Psoas muscle (tissue), 8 donors: ENCODE data around the gene MAPK11. TPM values are rescaled to one million over a fixed set of nuclear protein-coding genes. Genes with fewer than 3 reads are reported as not detected.

Source experiments
- ATAC-seq, 4 donors: fragments of 200-7000 bp; cut with Tn5 transposase; one replicate each; pipeline ENCODE4 v1.9.1; 2020; ENCODE audit warnings: moderate library complexity in 3 of 4, mild to moderate bottlenecking in 2 of 4
- DNase-seq, 2 donors: peaks; one replicate each; pipeline ENCODE4 v3.0.0-alpha.2; 2020
- H3K27ac ChIP-seq: fragments of 200-600 bp; one replicate; pipeline ENCODE4 v1.8.0; 2022
- H3K27me3 ChIP-seq, 3 donors: fragments of 200-600 bp in 1 of 3; one replicate each; pipeline versions ENCODE4 v1.6.1 to v1.8.0; 2013 to 2022; ENCODE audit warnings: low read length in 2 of 3, mild to moderate bottlenecking in 2 of 3, moderate library complexity in 1 of 3; ENCODE audit not compliant: insufficient read depth in 3 of 3
- H3K36me3 ChIP-seq, 2 donors: fragments of 200-600 bp in 1 of 2; one replicate each; pipeline versions ENCODE4 v1.6.1 to v1.8.0; 2013 to 2022; ENCODE audit warnings: low read depth in 1 of 2, mild to moderate bottlenecking in 1 of 2, moderate library complexity in 1 of 2; ENCODE audit not compliant: insufficient read depth in 1 of 2
- H3K4me1 ChIP-seq: fragments of 200-600 bp; one replicate; pipeline ENCODE4 v1.8.0; 2022
- H3K4me3 ChIP-seq: fragments of 200-600 bp; one replicate; pipeline ENCODE4 v1.8.0; 2022; ENCODE audit warnings: mild to moderate bottlenecking
- H3K9me3 ChIP-seq: fragments of 200-600 bp; one replicate; pipeline ENCODE4 v1.8.0; 2022
- WGBS, 3 donors: extraction: QIAGEN DNeasy Blood & Tissue Kit; methylation state at CpG; one replicate each; pipeline versions ENCODE4 v1.1.6 to v1.1.7; 2013; 5-methylcytosine and 5-hydroxymethylcytosine counted together
- intact Hi-C, 2 donors: fragments of 100-400 bp; cut with DNase I; formaldehyde crosslinking; loops; one replicate each; pipeline versions ENCODE4 v1.11.0 to v1.14.2; 2022
- polyA plus RNA-seq, 3 donors: library from polyadenylated mRNA; stranded (reverse); fragments of 200-250 nt; gene quantifications; one replicate each; pipeline ENCODE4 v1.2.3, GENCODE V29; 2013
- total RNA-seq, 4 donors: library from RNA; stranded (reverse); fragmentation: NEBNext Ultra II Directional in 2 of 4; extraction: Animal tissue kit (Norgen Biotek cat#: 25700) in 2 of 4; gene quantifications; one replicate each; pipeline versions ENCODE4 v1.2.1 to v1.2.4, GENCODE V29; 2021 to 2023
- TF ChIP-seq, protein P1 (sequence below): fragments of 200-600 bp; IDR thresholded peaks from one replicate; pipeline ENCODE4 v1.8.0; 2022; ENCODE audit warnings: antibody characterized with exemption
- donor health status: healthy with polysubstance abuse.
- donor health status: DM: no; HTN: no; CAD: no; lungs with moderate emphysema.
- donor health status: Bipolar disorder and iron deficiency.
- donor health status: healthy.
- donor health status: DM: yes; HTN: yes; CAD: no.
- donor health status: DM: no; HTN: no; CAD: no.
- donor health status: DM: no; HTN: no; CAD: no.
- donor health status: DM: yes; HTN: yes; CAD: no.

Gene MAPK11
- total and polyA plus RNA-seq, 7 donors: 1.7 to 6.3 (median 4.8) TPM

DNA sequence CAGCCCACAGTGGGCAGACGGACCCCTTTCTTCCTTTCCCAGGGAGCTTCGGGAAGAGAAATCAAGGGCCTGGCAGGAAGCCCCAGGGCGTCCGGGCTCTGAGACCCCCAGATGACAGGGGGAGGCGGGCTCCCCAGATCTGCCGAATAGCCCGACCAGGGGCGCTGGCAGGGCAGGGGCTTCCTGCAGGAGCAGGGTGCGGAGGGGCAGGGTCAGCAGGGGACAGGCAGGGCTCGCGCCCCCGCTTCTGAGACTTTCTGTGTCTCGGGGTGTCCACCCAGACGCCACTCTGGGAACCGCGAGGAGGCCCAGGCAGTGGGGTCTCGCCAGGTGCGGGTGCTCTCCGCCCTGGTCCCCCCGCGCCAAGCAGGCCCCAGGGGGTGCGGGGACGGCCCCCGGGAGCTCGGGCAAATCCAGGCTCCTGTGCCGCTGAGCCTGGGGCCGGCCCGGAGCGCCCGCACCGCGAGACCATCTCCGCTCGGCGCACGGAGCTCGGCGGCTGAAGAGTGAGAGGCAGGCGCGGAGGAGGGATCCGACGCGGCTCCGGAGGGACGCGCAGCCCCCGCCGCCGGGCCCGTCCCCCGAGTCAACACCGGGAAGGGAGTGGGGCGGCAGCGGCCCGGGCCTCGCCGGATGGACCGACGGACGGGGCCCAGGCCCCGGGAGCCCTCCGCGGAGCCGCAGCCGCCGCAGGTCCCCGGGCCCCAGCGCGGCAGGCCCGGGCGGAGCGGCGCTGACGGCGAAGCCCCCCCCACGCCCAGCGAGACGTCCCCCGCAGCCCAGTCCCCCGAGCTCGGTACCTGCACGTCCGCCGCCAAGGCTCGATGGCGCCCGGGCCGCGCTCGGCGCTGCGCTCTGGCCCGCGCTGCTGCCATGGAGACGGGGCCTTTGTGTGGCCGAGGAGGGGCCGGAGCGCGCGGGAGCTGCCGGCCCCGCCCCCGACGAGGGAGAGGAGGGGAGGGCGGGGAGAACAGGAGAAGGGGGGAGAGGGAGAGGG, 36.9 kb upstream of the MAPK11 start, which contains the start of gene PLXNB2:
PLXNB2 (minus strand) TSS at position 894 of the 997 bp plus-strand sequence. CDS start 17,062 bp downstream, outside the sequence.
- no peaks in the 10 kb centered on the region for H3K36me3 ChIP-seq
- peaks cover 0 to 6% (median 0%) of the 10 kb centered on the region in 3 donors for H3K27me3 ChIP-seq
- H3K27ac ChIP-seq: peak within 1 kb of the TSS; percentile 83
- WGBS, 3 donors: 1 to 5% (median 2%) methylated on average over 58 to 100 of the region's 105 CpGs
- TF ChIP-seq, protein P1, sequence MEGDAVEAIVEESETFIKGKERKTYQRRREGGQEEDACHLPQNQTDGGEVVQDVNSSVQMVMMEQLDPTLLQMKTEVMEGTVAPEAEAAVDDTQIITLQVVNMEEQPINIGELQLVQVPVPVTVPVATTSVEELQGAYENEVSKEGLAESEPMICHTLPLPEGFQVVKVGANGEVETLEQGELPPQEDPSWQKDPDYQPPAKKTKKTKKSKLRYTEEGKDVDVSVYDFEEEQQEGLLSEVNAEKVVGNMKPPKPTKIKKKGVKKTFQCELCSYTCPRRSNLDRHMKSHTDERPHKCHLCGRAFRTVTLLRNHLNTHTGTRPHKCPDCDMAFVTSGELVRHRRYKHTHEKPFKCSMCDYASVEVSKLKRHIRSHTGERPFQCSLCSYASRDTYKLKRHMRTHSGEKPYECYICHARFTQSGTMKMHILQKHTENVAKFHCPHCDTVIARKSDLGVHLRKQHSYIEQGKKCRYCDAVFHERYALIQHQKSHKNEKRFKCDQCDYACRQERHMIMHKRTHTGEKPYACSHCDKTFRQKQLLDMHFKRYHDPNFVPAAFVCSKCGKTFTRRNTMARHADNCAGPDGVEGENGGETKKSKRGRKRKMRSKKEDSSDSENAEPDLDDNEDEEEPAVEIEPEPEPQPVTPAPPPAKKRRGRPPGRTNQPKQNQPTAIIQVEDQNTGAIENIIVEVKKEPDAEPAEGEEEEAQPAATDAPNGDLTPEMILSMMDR: no peak
- ATAC-seq (peak; percentile 56 to 74 (median 62)), DNase-seq (peak; percentile 87 to 88)
- intact Hi-C loops: no loop called here
- peaks cover 38% of the 10 kb centered on the region for H3K4me1 ChIP-seq
- peak within 1 kb of the TSS; percentile 80 for H3K4me3 ChIP-seq
- H3K9me3 ChIP-seq: no peaks in the 10 kb centered on the region

DNA sequence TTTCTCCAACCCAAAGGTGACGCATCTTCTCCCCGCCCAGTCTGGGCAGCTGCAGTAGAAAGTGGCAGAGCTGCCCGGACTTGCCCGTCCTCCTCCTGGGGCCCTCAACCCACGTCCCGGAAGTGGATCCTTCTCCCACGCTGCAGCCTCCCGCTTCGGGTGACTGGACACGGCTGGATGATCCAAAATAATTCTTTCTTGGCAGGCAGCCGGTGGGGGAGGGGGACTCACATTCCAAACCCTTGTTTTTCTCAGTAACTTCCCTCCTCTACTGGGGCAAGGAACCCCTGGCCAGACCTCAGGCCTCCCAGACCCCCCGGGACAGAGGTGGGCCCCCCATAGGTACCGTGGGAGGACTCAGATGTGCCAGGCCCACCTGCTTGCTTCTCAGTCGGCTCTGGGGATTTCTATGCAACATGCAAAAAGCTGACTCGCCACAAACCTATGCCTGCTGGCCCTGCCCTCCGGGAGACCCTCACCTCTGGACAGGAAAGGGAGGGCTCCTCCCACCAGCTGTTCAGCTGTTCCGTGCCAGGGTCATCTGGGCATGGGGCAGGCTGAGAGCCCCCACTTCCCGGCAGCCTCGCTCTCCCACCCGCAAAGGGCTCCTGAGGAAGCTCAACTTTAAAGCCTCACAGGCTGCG, 35.9 kb upstream of the MAPK11 start:
- H3K27me3 ChIP-seq: peaks cover 0 to 6% (median 0%) of the 10 kb centered on the region in 3 donors
- H3K36me3 ChIP-seq: no peaks in the 10 kb centered on the region
- DNase-seq (peak; percentile 85 to 87), ATAC-seq (peak; percentile 68 to 78 (median 74))
- no peaks in the 10 kb centered on the region for H3K9me3 ChIP-seq
- H3K4me3 ChIP-seq: peak overlapping the region; percentile 80
- TF ChIP-seq, protein P1: no peak
- 7 to 20% (median 13%) methylated on average over 20 to 21 of the region's 21 CpGs for WGBS, 3 donors
- peak overlapping the region; percentile 83 for H3K27ac ChIP-seq
- intact Hi-C loops: no loop called here
- peaks cover 43% of the 10 kb centered on the region for H3K4me1 ChIP-seq

DNA sequence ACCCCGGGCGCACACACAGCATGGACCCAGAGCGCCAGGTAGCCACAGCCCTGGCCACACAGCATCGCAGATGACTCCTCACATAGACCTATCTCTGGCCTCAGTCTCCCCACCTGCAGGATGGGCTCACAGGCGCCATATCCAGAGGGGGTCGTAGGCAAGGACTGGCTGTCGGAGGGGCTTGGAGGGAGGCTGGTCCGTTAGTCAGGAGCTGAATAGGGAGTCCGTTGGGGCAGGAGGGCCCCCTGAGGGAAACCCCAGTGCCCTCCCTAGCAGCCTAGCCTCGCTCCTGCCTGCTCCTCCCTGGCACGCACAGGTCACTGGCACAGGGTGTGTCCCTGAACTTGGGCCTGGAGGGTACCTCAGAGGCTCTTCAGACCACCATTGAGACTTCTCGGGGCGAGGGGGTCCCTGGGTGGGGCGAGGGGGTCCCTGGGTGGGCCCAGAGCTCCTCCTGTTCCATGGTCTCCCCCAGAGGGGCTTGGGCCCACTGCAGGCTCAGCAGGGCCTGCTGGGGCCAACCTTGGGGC, 35.3 kb upstream of the MAPK11 start:
- H3K4me3 ChIP-seq: peak overlapping the region; percentile 80
- no peaks in the 10 kb centered on the region for H3K9me3 ChIP-seq
- intact Hi-C loops: no loop called here
- peaks cover 46% of the 10 kb centered on the region for H3K4me1 ChIP-seq
- no peaks in the 10 kb centered on the region for H3K36me3 ChIP-seq
- ATAC-seq (peak; percentile 3 to 17 (median 8)), DNase-seq (no peak)
- TF ChIP-seq, protein P1: no peak
- 50 to 78% (median 52%) methylated on average over 14 of the region's 14 CpGs for WGBS, 3 donors
- peaks cover 0 to 6% (median 0%) of the 10 kb centered on the region in 3 donors for H3K27me3 ChIP-seq
- H3K27ac ChIP-seq: peak overlapping the region; percentile 83

DNA sequence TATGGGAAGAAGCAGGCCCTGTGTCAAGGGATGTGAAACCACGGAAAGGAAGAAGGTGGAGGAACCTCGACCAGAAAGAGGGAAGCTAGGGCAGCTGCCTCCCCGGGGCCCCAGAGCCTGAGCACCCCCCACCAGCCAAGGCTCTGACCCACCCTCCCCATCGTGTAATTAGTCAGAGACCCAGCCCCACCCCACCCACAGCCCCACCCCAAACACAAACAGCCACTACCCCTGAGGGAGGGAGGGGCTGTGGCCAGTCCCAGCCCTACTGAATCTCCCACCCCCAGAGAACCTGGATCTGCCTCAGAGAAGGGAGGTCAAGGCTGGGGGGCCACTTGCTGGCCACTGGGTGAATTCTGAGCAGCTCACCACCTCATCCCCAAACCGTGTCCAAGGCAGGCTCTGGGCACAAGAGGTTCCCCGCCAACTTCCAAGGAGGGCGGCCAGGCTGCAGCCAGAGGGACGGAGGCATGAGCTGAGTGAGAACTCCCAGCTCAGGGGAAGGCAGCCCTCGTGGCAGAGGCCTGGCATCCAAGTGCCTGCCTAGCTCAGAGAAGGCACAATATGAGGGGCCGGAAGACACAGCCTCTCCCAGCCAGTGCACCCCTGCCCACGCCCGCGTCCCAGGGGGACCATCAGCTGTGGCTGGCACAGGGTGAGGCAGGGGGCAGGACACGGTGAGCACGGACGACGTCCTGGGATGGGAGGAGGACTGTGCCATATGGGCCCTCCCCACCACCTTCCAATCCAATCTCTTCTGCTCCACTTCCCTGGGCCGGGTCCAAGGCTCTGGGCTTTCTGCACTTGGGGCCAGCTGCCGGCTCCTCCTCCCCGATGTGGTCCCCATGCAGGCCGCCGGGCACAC, 34.6 kb upstream of the MAPK11 start:
- TF ChIP-seq, protein P1: no peak
- Histone ChIP-seq H3K36me3 (no peaks in the 10 kb centered on the region), H3K4me1 (peaks cover 46% of the 10 kb centered on the region), H3K9me3 (no peaks in the 10 kb centered on the region), H3K4me3 (peak overlapping the region; percentile 80), H3K27me3 (peaks cover 0 to 6% (median 0%) of the 10 kb centered on the region in 3 donors), H3K27ac (peak overlapping the region; percentile 83)
- 48 to 66% (median 58%) methylated on average over 18 to 22 of the region's 22 CpGs for WGBS, 3 donors
- no peak for ATAC-seq
- DNase-seq: no peak
- intact Hi-C loops: no loop called here
